HG02884 (cell line): Measurements from ENCODE around the gene TBC1D1.

ENCODE experiments used
- ATAC-seq: cut with Tn5 transposase; IDR thresholded peaks from one replicate; pipeline ENCODE4 v1.9.1; 2021; ENCODE audit warnings: mild to moderate bottlenecking, moderate library complexity; ENCODE audit not compliant: unreplicated experiment

TBC1D1 gene

DNA sequence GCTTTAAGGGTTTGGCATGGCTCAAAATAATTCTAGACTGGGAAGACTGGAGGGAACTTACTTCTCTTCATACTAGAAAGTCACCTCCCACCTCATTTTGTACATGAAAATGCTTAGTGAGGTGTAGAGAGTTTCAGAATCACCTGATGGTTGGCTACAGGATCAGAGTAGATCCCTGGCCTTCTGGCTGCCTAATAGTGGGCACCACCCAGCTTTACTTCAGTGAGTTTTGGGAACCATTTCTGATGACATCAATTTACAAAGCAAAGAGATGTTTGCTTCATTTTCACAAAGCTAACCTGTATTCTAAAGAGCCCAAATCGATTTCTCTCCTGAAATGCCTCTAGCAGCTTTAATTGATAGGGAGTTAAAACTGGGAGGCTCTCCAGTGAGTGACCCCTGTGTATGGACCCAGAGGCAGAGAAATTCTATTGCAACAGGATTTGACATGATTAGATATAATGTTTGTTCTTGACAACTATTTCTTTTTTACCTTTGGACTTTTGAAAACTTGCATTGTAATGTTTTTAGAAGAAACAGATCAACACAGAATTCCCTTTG is 249.8 kb downstream of the TBC1D1 start:
- ATAC-seq, result no peak

GRCh38 chr4:38141808-38142500 is 251.1 kb downstream of the TBC1D1 start:
- no peak for ATAC-seq

- no peak for ATAC-seq
Observed at GRCh38 chr4:38144031-38144430, 253.1 kb downstream of the TBC1D1 start.

- ATAC-seq, result no peak
Observed at GRCh38 chr4:38145033-38145678, 254.3 kb downstream of the TBC1D1 start.

DNA sequence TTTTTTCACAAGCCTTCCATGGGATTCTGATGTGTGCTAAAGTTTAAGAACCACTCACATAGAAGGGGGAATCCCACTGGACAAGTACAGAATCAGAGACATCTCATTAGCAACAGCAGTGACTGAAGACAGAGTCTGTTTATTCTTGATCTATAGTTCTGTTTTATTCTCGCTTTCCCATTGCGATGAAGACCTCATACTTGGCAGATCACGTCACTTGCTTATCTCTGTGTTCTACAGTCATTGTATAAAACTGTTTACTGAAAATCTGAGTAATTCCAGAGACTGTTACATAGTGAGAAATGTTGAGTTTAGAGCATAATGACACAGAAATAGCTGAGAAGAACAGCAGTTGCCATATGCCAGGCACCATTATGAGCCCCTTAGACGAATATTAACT is 254.9 kb downstream of the TBC1D1 start:
- no peak for ATAC-seq

- no peak for ATAC-seq
Observed at GRCh38 chr4:38146383-38146782, 255.5 kb downstream of the TBC1D1 start.

- no peak for ATAC-seq
Observed at GRCh38 chr4:38149472-38149996, 258.6 kb downstream of the TBC1D1 start.

DNA sequence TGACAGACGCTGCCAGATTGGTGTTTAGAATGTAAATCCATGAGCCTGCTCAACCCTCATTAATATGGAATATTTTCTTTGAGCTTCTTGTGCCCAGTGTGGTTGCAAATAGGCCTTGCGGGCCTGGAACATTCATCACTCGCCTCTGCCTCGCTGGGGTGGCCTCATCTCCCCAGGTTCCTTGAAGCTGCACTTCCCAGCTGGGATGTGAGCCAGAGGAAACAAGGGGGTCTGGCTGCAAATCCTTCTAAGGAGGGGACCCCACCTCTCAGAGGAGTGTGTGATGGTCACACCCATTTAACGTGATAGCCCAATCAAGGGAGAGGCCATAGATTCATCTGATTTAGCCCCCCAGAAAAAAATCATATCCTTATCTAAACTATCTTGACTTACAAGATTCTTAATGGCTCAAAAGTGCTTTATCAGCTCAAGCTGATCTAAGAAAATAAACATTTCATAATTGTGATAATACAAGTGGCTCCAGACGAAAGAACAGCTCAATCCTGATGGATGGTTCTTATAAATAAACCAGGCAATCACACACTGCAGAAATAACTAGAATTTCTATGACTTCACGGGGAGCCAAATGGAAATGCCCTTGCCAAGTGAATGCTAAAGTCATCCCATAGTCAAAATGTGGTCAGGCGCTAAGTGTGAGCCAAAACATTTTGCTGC is 259.2 kb downstream of the TBC1D1 start:
- ATAC-seq, result no peak

- no peak for ATAC-seq
Observed at GRCh38 chr4:38150766-38151165, 259.9 kb downstream of the TBC1D1 start.

GRCh38 chr4:38151873-38152272 is 261.0 kb downstream of the TBC1D1 start:
- ATAC-seq, result no peak

- no peak for ATAC-seq
Observed at GRCh38 chr4:38152305-38152704, 261.4 kb downstream of the TBC1D1 start.

- ATAC-seq, result no peak
Observed at GRCh38 chr4:38152721-38153386, 262.0 kb downstream of the TBC1D1 start.

- no peak for ATAC-seq
Observed at GRCh38 chr4:38153387-38153760, 262.5 kb downstream of the TBC1D1 start.

DNA sequence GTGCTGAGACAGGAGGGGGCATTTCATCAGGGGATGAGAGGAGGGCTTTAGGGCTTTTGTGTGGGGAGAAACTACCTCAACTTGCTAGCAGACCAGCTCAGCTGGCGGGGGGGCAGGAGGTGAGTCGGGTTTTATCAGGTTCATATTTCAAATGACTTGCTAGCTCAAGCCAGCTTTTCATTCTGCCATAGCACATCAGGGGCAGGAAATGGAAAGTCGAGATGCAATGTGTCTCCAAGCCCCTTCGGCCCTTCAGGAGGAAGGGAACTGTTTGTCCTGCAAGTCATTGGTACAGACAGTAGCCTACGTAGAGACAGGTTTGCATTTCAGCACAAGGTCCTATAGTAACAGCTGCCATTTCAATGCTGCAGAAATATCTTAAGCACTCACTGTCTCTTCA is 263.4 kb downstream of the TBC1D1 start:
- ATAC-seq, result no peak

- ATAC-seq, result no peak
Observed at GRCh38 chr4:38154681-38155588, 264.1 kb downstream of the TBC1D1 start.

GRCh38 chr4:38155589-38156294 is 264.9 kb downstream of the TBC1D1 start:
- ATAC-seq, result no peak

- no peak for ATAC-seq
Observed at GRCh38 chr4:38157592-38157991, 266.7 kb downstream of the TBC1D1 start.

DNA sequence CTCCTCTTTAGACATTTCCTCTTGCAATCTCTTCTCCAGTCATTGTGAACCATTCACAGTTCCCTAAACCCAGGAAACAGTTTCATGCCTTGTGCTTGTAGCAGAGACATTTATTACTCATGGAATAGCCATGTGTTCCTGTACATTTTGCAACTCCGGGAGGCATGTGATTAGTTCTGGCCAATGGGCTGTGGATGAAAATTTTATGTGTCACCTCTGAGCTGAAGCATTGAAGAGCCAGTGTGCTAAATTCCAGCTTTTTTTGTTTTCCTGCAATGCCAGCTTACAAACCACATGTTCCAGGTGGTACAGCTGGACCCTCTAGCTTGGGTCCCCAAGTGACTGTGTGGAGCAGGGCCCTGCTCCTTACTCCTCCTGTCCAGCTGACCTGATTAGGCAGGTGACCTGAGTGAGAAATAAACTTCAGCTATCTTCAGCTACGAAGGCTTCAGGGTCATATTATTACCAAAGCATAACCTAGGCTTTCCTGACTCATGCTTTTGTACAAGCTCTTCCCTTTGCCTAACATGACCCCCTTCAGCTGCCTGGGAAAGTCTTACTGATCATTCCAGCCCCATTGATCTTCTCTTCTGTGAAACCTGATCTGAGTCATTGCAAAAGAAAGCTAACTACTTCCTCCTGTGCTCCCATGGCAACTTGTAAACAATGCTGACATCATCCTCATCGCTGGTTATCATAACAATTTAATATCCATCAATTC is 269.8 kb downstream of the TBC1D1 start:
- peak; percentile 96 for ATAC-seq
